Measurements from ENCODE around the gene PLA2R1. TPM values are rescaled to one million over a fixed set of nuclear protein-coding genes. Genes with fewer than 3 reads are reported as not detected.

Gene PLA2R1
- total RNA-seq, 1 experiment from 2014 or later: 5.7 TPM

- no TSS peak for BruUV-seq (replicated peaks)
- no peak for DNase-seq (ENCODE audit: low read depth, low spot score)
- no peak overlapping the region for H3K4me3 ChIP-seq (ENCODE audit: low read depth in 2 of 2, low read length in 2 of 2)
- H3K27me3 ChIP-seq (ENCODE audit: control insufficient read depth, insufficient read depth, low read length): no peaks in the 10 kb centered on the region
- ATAC-seq: no peak
- in situ Hi-C loops (cut with HindIII; ENCODE audit: low pct_unique_long_range_greater_than_20kb, low sequenced_read_pairs): no loop called here
- CTCF ChIA-PET: no interaction called here
- intact Hi-C loops (cut with micrococcal nuclease; ENCODE audit: unreplicated experiment): no loop called here
- peaks cover 12% of the 10 kb centered on the region; the same call in 1 of the 2 replicates for H3K9me3 ChIP-seq (ENCODE audit: control insufficient read depth, insufficient read depth, low read depth, low read length)
- no peak overlapping the region for H3K27ac ChIP-seq (ENCODE audit: low read length)
- no peaks in the 10 kb centered on the region for H3K4me1 ChIP-seq (ENCODE audit: control insufficient read depth, insufficient read depth, low read length)
- POLR2A ChIA-PET: no interaction called here
- no peaks in the 10 kb centered on the region for H3K36me3 ChIP-seq (ENCODE audit: control insufficient read depth, insufficient read depth, low read length)
- TF ChIP-seq REST (IDR thresholded peaks at IDR 0.05; ENCODE audit: insufficient read depth in 1 of 2, low read depth in 2 of 2, low read length in 1 of 2) (no peak), TCF7L2 (IDR thresholded peaks at IDR 0.05; ENCODE audit: low read depth, low read length) (no peak), POLR2AphosphoS5 (IDR thresholded peaks at IDR 0.05; ENCODE audit: low read depth, low read length) (no peak), SIN3A (IDR thresholded peaks at IDR 0.05; ENCODE audit: borderline replicate concordance, insufficient read depth, low read depth, low read length) (no peak), CTCF (IDR thresholded peaks at IDR 0.05) (no peak)
Observed at GRCh38 chr2:160091381-160091780, 29.0 kb upstream of the PLA2R1 start.

- DNase-seq (ENCODE audit: low read depth, low spot score): no peak
- TF ChIP-seq POLR2AphosphoS5 (IDR thresholded peaks at IDR 0.05; ENCODE audit: low read depth, low read length) (no peak), REST (IDR thresholded peaks at IDR 0.05; ENCODE audit: insufficient read depth in 1 of 2, low read depth in 2 of 2, low read length in 1 of 2) (no peak), SIN3A (IDR thresholded peaks at IDR 0.05; ENCODE audit: borderline replicate concordance, insufficient read depth, low read depth, low read length) (no peak), CTCF (IDR thresholded peaks at IDR 0.05) (peak; percentile 43)
- peak; percentile 84 for ATAC-seq
- ChIA-PET CTCF (interaction anchor here (0.6 to 1.1 kb wide), 2 partner anchors 34 to 906 kb away, joined by 3 read pairs; no protein-coding TSS in a partner anchor), POLR2A (no interaction called here)
- H3K4me1 ChIP-seq (ENCODE audit: control insufficient read depth, insufficient read depth, low read length): no peaks in the 10 kb centered on the region
- no peak overlapping the region for H3K4me3 ChIP-seq (ENCODE audit: low read depth in 2 of 2, low read length in 2 of 2)
- no peaks in the 10 kb centered on the region for H3K36me3 ChIP-seq (ENCODE audit: control insufficient read depth, insufficient read depth, low read length)
- no TSS peak for BruUV-seq (replicated peaks)
- H3K27ac ChIP-seq (ENCODE audit: low read length): no peak overlapping the region
- intact Hi-C loops (cut with micrococcal nuclease; ENCODE audit: unreplicated experiment) (no loop called here), in situ Hi-C loops (cut with HindIII; ENCODE audit: low pct_unique_long_range_greater_than_20kb, low sequenced_read_pairs) (no loop called here)
- H3K9me3 ChIP-seq (ENCODE audit: control insufficient read depth, insufficient read depth, low read depth, low read length): peaks cover 13% of the 10 kb centered on the region; the same call in 1 of the 2 replicates
- H3K27me3 ChIP-seq (ENCODE audit: control insufficient read depth, insufficient read depth, low read length): no peaks in the 10 kb centered on the region
Observed at GRCh38 chr2:160087854-160088745, 25.7 kb upstream of the PLA2R1 start.

All from Panc1 (cell line).